ENCODE data around the gene ZNF213. TPM values are rescaled to one million over a fixed set of nuclear protein-coding genes. Genes with fewer than 3 reads are reported as not detected.
A peak's percentile ranks its signal among the peaks of the same experiment; 100 is the strongest.

Gene ZNF213
- total RNA-seq, 1 donor from 2014 or later, result 14.9 TPM

DNA sequence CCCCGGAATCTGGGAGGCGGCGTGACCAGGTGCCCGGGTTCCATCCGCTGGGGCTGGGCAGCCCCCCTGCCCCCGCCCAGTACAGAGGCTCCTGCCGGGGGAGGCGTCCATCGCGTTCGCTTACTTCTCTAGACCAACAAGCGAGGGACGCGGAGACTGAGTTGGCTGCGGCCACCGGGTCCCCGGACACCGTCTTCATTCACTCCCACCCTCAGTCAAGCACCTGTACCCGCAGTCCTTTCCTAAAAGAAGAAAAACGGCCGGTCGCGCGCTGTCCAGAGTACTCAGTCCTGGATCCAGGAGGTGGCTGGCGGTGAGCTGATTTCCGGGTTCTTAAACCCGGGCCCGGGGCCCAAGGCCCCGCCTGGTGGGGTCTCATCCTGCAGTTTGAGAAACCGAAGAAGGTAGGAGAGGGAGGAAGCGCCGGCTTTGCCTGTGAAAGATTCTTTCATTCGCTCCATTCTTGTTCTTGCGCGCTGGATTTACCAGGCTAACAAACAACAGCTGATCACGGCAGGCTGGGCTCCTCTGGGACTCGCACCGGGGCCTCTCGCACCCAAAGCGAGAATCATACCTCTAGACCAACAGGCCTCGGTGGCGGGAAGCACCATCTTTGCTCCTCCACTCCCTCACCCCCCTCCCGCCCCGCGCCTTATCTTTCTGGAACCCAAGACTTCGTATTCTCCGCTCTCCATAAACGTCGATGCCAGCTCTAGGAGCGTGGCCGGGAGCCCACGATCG is 35.8 kb downstream of the ZNF213 start:
- DNase-seq (ENCODE audit: low read depth, low spot score), result no peak
- Mint-ChIP-seq H3K36me3 (ENCODE audit: low read depth) (no peaks in the 10 kb centered on the region), H3K4me3 (no peak overlapping the region), H3K27ac (ENCODE audit: unreplicated experiment) (no peak overlapping the region), H3K9me3 (no peaks in the 10 kb centered on the region), H3K27me3 (ENCODE audit: low read depth) (peaks cover 89% of the 10 kb centered on the region), H3K4me1 (peaks cover 22% of the 10 kb centered on the region)
- TF ChIP-seq, protein P1, sequence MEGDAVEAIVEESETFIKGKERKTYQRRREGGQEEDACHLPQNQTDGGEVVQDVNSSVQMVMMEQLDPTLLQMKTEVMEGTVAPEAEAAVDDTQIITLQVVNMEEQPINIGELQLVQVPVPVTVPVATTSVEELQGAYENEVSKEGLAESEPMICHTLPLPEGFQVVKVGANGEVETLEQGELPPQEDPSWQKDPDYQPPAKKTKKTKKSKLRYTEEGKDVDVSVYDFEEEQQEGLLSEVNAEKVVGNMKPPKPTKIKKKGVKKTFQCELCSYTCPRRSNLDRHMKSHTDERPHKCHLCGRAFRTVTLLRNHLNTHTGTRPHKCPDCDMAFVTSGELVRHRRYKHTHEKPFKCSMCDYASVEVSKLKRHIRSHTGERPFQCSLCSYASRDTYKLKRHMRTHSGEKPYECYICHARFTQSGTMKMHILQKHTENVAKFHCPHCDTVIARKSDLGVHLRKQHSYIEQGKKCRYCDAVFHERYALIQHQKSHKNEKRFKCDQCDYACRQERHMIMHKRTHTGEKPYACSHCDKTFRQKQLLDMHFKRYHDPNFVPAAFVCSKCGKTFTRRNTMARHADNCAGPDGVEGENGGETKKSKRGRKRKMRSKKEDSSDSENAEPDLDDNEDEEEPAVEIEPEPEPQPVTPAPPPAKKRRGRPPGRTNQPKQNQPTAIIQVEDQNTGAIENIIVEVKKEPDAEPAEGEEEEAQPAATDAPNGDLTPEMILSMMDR (conservative IDR thresholded peaks at IDR 0.05), result no peak

DNA sequence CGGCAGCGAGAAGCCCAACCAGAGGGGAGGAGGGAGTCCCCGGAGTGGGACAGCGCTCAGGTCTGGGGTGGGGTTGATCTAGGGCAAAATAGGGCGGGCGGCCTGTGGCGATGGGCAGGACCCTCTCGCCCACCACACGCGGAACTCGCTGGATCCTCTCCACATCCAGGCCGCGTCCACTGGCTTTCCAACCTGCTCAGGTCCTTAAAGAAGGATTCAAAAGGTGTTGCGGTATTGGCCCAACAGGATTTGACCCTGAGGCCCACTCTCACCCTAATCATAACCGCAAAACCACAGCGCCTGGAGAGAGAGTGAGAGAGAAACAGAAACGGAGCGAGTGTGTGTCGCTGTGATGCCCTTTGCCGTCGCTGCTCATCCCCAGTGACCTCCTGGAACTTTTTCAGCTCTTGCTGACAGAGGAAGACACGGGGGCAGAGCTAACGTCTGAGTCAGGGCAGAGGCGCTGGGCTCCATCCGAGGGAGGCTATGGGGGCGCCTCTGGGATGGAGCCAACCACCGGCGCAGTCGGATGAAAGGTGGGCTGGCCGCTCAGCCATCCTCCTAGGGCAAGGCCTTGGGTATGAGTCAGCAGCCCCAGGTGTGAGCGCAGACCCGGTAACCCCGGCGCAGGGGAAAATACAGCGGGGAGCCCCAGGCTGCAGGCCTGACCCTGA is 36.5 kb downstream of the ZNF213 start:
- no peak for DNase-seq (ENCODE audit: low read depth, low spot score)

DNA sequence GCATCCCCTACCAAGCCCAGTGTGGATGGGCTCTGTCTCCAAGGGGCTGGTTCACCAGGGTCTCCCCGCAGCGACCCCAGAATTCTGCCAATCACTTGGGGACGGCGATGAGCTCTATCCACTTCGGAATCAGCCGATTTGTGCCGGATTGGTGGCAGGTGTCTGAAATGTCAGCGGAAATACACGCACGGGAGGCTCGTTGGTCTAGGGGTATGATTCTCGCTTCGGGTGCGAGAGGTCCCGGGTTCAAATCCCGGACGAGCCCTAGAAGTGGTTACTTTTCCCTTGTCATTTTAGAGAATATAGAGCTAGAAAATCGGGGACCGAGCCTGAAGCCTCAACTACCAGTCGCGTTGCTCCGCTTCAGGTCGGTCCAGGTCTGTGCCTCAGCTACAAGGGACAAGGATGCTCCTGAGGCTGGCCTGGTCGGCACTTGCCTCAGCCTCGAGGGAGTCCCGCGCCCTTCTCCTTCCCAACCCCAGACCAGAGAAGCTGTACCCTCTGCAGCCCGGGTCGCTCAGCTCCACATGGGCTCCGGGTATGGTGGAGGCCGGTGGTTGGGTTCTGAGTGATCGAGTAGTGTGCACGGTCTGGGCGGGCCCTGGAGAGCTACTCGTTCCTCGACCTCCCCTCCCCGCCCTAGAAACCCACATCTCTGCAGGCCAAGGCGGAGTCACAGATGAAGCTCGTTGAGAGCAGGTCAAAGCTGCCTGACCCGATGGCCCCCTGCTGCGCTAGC is 37.2 kb downstream of the ZNF213 start:
- no peak for DNase-seq (ENCODE audit: low read depth, low spot score)
- H3K4me3 Mint-ChIP-seq, result peak overlapping the region; percentile 76
- no peak overlapping the region for H3K27ac Mint-ChIP-seq (ENCODE audit: unreplicated experiment)
- peaks cover 22% of the 10 kb centered on the region for H3K4me1 Mint-ChIP-seq
- H3K36me3 Mint-ChIP-seq (ENCODE audit: low read depth), result no peaks in the 10 kb centered on the region
- H3K27me3 Mint-ChIP-seq (ENCODE audit: low read depth), result peaks cover 94% of the 10 kb centered on the region
- no peaks in the 10 kb centered on the region for H3K9me3 Mint-ChIP-seq
- TF ChIP-seq, protein P1 (conservative IDR thresholded peaks at IDR 0.05), result no peak

More for the DNA sequence above, 36.5 kb downstream of the ZNF213 start:
- no peaks in the 10 kb centered on the region for H3K9me3 Mint-ChIP-seq
- no peak overlapping the region for H3K4me3 Mint-ChIP-seq
- peaks cover 22% of the 10 kb centered on the region for H3K4me1 Mint-ChIP-seq
- no peak overlapping the region for H3K27ac Mint-ChIP-seq (ENCODE audit: unreplicated experiment)
- no peaks in the 10 kb centered on the region for H3K36me3 Mint-ChIP-seq (ENCODE audit: low read depth)
- H3K27me3 Mint-ChIP-seq (ENCODE audit: low read depth), result peaks cover 94% of the 10 kb centered on the region
- TF ChIP-seq, protein P1 (conservative IDR thresholded peaks at IDR 0.05), result no peak

DNA sequence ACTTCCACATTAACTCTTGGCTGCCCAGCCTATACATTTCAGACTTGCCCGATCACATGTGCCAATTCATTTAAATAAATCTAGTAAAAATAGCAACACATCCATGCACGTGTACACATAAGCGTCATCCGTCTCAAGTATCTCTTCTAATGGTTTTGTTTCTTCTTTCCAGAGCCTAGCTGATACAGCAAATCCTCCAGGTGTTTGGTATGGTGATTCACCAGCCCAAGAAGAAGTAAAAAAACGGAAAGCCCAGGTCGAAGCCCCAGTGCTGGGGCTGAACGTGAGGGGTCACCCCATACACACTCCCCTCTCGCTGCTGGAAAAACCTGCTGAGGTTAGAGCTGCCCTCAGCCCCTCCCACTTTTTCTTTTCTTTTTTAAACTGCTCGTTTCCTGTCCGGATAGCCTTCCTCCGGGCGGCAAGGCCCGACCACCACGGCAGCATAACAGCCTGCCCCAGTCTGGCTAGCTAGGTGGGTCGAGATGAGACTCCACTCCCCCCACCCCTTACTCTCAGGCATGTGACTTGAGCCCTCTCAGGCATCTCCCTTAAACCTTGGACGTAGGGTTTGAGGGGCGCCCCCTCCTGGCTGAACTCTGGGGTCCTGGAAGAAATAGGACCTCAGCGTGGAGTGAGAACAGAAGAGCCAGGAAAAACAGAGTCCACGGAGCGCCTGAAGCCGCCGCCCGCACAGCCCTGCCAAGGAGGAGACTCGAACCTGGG is 39.2 kb downstream of the ZNF213 start:
- peak; percentile 67 for DNase-seq (ENCODE audit: low read depth, low spot score)
- no peaks in the 10 kb centered on the region for H3K36me3 Mint-ChIP-seq (ENCODE audit: low read depth)
- peak overlapping the region; percentile 66 for H3K4me3 Mint-ChIP-seq

More for the DNA sequence above, 39.2 kb downstream of the ZNF213 start:
- TF ChIP-seq, protein P1 (conservative IDR thresholded peaks at IDR 0.05), result peak; percentile 58
- peaks cover 98% of the 10 kb centered on the region for H3K27me3 Mint-ChIP-seq (ENCODE audit: low read depth)
- peaks cover 22% of the 10 kb centered on the region for H3K4me1 Mint-ChIP-seq
- no peak overlapping the region for H3K27ac Mint-ChIP-seq (ENCODE audit: unreplicated experiment)
- H3K9me3 Mint-ChIP-seq, result no peaks in the 10 kb centered on the region
